GF-D8 (cell line): ENCODE data around the gene SDF2L1.
"Not testable (repeated sequence)": the region's sequence is repeated elsewhere in the genome, so short reads cannot be mapped to it uniquely, and the experiment has no call there.

ENCODE experiments used
- DNase-seq: peaks from one replicate; lab custom pipeline; 2025; lab: John Stamatoyannopoulos, UW

SDF2L1 gene

DNA sequence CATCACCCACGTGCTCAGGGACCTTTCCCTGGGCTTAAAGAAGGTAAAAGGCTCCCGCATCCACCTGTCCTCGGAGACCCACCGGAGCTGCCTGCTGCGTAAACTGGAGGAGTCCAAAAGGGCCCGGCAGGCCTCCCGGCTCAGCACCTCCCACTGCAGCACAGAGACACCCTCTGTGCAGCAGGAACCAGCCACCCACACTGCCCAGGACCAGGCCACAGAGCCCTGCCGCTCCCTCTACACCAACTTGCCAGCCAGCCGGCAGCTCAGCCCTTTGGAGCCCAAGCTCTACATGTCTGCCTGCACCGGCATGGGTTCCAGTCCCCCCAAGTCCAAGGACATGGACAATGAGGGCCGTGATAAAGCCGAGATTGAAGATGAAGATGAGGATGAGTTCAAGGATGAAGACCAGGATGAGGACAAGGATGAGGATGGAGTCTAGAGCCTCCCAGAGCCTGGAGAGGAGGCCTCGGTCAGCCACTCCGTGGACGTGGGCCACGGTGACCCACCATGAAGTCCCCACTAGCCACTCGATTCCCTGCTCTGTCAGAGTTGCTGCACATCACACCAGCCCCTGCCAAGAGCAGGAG, 5.4 kb upstream of the SDF2L1 start:
- DNase-seq: no peak

DNA sequence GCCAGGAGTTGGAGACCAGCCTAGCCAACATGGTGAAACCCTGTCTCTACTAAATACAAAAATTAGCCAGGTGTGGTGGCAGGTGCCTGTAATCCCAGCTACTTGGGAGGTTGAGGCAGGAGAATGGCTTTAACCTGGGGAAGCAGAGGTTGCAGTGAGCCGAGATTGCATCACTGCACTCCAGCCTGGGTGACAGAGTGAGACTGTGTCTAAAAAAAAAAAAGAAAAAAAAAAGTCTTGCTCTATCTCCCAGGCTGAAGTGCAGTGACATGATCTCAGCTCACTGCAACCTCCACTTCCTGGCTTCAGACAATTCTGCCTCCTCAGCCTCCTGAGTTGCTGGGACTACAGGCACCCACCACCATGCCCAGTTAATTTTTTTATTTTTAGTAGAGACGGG, 4.7 kb upstream of the SDF2L1 start:
- not testable (repeated sequence) for DNase-seq

DNA sequence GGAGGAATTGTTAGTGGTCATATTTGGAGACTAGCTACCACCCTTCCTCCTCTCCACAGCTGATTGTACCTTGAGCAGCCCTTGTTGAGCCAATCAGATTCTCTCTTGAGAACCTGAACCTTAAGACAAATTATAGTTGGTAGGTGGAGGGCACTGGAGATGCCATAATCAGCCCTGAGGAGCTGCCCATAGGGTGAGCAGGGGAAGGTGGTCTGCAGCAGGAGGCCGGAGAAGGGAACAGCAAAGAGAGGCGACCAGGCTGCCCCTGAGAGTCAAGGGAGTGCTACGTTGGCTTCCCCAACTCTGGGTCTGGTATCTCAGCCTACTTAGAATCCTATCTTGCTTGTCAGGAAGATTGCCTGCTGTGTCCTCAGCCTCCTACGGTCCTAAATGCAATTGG, 2.7 kb upstream of the SDF2L1 start:
- DNase-seq: no peak

DNA sequence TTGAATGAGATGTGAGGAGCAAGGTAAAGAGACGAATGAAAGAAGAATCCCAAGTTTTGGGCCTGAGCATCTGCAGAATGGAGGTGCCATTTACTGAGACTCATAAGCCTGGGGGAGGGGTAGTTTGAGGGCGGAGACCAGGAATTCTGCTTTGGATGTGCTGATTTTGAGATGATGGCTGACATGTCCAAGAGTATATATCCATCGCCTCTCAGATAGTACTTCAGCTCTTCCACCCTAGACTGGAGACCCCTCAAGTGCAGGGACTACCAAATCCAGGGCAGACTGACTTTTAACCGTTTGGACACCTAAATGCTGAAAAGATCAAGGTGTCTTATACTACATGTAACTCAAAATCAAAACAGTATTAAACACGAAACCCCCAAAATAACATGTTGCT, 1.3 kb upstream of the SDF2L1 start:
- no peak for DNase-seq

DNA sequence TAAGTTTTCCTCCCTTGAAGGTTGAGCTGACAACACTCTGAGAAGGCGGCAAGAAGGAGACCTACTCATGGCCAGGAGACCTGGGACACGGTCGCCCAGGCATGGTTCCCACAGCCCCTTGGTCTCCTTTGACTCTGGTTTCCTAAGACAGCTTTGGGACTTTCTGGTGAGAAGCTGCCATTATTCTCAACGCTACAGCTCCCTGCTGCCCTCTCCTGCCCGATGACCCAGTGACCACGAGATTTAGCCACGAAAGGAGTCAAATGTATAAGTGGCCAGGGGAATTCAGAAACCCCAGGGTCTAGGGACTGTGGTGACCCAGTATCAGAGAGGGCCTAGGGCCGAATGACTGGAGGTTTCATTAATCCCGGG, 699 bp upstream of the SDF2L1 start:
- no peak for DNase-seq

DNA sequence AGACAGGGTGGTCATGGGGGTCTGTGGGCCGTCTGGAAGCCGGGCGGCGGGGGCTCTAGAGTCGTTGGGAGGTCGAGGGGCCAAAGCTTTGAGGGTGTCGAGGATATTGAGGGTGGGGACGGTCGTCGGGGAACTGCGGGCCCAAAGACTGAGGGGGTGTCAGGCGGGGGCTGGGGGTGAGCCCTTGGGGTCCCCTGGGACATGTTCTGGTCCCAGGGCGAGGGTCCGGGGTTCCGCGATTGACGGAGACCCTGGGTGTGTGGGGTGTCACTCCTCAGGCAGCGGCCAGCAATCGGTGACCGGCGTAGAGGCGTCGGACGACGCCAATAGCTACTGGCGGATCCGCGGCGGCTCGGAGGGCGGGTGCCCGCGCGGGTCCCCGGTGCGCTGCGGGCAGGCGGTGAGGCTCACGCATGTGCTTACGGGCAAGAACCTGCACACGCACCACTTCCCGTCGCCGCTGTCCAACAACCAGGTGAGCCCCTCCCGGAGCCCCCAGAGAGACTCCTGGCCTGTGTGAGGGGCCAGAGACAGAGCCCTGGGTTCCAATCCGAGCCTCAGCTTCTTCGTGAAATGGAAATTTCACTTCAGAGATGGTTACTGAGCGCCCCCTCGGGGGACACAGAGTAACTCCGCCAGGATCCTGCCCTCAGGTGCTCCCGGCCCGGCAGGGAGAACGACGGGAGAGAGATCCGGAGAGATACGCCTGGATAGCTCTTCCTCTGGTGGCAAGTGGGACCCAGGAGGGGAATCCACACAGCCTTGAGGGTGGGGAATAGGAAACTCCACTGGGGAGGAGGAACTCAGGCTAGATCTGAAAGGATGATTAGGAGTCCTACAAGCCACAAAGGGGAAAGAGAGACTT, 714 bp downstream of the SDF2L1 start:
- DNase-seq: no peak

DNA sequence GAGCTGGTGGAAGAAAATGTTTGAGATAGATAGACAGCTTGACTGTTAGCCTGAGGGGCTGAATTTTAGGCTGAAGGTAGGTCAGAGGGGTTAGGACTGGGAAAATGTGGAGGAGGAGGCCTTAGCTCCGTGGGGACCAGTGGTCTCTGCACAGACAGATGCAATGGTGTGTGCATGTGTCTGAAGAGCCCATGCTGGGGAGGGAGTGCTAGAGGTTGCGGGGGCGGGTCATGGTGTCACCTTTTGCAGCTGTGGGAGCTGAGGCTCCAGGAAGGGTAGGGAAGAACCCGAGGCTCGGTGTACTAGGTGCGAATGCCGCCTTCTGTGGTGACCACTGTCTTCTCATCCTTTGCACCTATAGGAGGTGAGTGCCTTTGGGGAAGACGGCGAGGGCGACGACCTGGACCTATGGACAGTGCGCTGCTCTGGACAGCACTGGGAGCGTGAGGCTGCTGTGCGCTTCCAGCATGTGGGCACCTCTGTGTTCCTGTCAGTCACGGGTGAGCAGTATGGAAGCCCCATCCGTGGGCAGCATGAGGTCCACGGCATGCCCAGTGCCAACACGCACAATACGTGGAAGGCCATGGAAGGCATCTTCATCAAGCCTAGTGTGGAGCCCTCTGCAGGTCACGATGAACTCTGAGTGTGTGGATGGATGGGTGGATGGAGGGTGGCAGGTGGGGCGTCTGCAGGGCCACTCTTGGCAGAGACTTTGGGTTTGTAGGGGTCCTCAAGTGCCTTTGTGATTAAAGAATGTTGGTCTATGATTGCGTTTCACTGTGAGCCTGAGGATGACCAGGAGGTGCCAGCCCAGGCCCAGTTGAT, 1.6 kb downstream of the SDF2L1 start:
- DNase-seq: no peak

DNA sequence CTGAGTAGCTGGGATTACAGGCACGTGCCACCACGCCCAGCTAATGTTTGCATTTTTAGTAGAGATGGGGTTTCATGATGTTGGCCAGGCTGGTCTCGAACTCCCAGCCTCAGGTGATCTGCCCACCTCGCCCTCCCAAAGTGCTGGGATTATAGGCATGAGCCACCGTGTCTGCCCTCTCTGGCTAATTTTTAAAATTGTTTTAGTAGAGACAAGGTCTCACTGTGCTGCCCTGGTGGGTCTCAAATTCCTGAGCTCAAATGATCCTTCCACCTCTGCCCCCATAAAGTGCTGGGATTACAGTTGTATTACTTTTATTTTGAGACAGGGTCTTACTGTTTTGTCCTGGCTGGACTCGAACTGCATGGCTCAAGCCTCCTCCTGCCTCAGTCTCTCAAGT, 3.4 kb downstream of the SDF2L1 start:
- not testable (repeated sequence) for DNase-seq

DNA sequence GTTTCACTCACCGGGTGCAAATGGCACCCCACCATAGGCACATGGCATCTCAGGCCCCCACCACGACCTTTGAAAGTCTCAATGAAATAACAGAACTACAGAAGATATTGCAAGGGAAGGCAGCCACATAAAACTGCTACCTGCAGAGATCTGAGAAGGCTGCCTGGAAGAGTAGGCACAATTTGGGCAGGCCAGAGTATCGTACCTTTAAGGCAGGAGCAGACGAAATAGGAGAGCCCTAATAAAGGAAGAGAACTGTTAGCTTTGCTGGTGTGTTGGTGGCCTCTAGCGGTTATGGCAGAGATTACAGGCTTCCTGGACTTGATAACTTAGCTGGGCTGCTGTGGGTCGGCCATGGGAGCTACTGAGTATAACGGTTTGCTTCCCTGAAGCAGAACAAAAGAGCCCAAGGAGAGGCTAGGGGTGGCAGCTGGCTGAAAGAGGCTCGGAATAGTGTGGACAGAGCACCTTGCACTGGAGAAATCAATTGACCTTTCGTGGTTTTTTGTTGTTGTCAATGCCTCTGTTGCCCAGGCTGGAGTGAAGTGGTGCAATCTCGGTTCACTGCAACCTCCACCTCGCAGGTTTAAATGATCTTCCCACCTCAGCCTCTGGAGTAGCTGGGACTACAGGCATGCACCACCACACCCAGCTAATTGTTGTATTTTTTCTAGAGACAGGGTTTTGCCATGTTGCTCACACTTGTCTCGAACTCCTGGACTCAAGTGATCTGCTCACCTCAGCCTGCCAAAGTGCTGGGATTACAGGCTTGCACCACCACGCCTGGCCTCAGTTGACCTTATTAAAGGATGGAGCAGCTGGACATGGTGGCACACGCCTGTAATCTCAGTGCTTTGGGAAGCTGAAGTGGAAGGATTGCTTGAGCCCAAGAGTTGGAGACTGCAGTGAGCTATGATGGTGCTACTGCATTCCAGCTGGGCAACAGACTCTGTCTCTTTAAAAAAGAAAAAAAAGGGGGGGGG, 4.8 kb downstream of the SDF2L1 start:
- peak; percentile 49 for DNase-seq

DNA sequence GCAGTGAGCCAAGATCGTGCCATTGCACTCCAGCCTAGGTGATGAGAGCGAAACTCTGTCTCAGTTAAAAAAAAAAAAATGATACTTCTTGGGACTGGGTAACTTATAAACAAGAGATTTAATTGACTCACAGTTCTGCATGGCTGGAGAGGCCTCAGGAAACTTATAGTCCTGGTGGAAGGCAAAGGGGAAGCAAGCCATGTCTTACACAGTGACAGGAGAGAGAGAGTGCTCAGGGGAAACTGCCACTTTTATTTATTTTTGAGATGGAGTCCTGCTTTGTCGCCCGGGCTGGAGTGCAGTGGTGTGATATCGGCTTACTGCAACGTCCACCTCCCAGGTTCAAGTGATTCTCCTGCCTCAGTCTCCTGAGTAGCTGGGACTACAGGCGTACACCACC, 8.2 kb downstream of the SDF2L1 start:
- no peak for DNase-seq

DNA sequence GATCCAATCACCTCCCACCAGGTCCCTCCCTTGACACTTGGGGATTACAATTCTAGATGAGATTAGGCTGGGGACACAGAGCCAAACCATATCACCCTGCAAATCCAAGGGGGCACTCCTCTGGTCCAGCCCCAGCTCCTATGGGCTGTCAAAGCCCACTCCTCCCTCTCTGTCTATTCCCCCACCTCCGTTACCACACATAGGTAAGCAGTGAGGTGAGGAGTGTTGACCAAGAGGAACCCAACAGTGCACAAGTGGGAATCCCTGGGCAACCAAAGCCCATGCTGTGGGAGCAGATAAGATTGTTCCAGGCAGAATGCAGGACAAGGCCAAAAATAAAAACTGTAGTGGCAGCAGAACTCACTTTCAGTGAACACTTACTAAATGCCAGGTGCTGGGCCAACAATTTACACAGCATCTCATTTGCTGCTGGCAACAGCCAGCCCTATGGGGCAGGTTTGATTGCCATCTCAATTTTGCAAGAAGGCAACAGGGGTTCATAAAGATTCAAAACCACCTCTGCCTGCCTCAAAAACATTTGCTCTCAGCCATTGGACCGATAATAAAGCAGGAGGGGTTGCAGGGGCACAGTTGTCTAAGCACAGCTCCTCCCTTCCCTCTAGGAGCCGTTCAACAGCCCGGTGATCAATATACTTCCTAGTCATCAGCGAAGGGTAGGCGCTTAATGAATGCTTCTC, 8.9 kb downstream of the SDF2L1 start:
- DNase-seq: no peak

DNA sequence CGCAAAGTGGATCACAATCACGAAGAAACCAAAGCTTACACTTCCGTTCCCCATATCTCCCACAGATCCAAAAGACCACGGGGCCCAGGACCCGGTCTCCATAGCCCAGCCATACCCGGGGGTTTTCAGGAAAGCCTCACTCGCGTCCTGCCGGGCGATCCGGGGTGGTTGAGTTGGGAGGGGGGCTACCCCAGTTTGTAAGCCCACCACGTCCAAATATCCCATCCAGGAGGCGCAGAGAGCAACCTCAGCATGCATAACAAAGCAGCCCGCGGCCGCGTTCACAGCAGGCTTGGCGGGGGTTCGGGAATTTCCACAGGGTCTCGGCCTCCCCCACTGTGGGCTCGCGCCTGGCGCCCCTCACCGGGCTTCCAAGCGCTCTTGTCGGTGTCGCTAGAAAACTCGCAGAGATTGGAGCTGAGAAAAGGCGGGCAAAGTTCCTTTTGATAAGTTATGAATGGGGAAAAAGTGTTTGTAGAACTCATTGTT, 9.5 kb downstream of the SDF2L1 start:
- no peak for DNase-seq

DNA sequence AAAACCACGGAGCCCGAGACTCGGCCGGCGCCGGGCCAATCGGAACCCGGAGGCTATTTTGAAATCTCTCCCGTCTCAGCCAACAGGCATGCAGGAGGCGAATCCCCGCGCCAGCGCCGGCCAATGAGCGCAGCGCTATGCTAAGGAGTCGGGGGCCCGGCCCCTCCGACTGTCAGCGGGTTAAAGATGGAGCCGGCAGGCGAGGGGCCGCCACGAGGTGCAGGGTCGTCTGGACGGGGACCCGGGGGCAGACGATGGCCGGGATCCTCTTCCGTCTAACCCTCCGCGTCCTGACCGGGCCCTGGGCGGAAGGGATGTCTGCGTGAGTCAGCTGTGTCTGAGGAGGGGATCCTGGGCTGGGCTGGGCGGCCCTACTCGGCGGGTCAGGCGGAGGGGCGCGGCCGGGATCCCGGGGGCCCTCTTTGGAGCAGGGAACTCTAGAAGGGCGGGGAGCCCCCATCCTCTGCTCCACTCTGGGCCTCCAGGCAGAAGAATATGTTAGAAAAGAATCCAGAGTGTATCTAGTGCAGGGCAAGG, 10.0 kb downstream of the SDF2L1 start:
- peak; percentile 52 for DNase-seq

DNA sequence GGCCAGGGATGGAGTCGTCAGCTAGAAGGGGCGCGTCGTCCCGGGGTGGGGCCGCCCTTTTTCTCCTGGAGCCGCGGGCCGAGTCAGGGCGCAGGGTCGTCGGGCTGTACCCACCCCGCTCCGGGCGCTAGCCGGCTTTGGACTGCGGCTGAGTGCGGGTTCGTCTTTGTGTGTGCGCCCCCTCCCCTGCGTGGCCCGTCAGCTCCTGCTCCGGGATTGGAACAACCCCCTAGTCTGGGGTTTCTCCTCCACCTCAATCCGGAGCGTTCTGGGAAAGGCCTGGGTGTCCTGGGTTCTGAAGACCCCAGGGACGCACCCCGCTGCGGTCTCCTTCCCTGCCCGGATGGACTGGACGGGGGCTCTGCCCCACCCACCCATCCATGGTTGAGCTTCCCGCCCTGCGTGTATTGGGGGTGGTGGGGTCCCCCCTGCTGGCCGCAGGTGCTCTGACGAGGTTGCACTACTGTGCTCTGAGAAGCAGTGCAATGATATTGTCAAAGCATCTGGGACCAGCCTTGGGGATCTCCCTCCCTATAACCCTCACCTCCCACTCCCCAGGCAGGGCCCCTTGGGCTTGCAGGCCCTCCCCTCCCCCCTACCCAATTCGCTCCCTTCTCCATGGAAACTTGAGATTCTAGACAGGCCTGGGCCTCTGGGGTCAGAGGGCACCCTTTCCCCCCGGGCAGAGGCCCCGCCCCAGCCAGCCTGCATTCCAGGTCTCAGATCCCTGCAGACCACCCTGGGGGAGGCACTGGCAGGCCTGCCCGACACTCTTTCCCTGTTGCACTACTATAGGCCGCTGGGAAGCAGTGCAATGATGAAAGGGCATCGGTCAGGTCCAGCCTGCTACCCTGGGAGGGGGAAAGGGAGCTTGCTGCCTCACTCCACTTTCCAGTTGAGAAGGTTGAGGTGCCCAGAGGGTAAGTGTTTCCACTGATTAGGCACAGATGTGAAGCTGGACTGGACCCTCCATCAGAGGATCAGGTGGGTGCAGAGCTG, 10.7 kb downstream of the SDF2L1 start:
- DNase-seq: no peak

DNA sequence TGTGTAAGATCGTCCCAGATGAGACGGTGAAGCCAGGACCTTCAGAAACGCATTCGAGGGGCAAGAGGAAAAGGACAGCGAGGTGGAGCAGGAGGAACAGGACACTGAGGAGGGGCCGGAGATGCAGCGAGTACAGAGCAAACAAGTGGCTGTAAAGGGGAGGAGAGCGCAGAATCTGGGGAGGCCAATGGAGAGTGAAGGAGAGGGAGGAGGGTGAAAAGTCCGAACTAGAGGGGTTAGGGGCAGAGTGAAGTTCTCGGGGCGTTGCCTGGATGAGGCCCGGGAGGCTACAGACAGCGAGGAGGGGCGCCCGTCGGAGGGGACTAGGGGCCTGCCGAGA, 14.9 kb downstream of the SDF2L1 start:
- no peak for DNase-seq

DNA sequence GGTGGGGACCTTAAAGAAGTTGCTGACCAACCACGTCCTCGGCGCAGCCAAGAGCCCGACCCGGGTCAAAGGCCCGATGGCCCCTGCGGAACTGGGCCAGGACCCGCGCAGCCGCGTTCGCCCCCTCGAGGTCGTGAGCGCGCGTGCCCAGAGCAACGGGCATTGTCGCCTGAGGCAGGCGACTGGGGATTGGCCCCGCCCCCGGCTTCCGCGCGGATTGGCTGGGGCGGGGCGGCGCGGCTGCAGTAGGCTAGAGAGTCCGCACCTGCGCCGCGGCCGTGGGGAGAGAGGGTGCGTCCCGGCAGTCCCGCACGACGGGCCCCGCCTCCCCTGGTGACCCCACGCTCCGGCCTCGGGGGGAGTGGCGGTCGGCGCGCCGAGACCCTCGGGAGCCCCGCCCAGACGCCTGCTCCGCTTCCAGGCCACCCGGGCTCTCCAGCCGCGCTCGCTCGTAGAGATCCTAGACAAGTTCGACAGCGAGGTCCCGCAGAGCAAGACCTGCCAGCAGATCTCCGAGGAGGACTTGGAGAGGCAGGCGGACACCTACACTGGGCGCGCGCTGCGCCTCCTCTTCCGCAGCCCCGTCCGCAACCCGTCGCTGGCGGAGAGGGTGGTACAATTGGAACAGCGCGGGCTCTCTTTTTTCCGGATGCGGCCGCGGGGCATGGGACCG, 15.4 kb downstream of the SDF2L1 start:
- DNase-seq: peak; percentile 61

DNA sequence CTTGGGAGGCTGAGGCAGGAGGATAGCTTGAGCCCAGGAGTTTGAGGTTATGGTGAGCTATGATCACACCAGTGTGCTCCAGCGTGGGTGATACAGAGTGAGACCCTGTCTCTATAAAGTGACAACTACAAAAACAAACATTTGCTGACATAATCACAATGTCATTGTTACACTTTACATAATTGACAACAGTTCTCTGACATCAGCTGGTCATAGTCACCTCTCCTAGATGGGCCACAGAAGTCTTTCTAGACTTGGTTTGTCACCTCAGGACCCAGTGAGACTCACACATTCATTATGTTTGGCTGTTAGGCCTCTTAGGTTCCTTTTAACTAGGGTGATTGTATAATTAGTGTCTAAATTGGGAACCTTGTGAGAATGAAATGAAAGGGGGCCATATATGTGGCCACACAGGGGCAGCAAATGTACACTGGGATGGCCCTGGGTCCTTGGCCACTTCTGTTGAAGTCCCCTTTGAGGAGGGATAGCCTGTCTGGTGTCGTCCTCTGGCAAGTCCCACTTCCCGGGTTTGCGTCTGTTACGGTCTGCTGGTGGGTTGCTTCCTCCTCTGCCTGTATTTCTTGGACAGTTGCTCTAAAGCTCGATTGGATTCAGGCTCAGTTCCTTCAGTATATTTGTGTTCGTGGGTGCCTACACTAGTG, 17.9 kb downstream of the SDF2L1 start:
- no peak for DNase-seq

DNA sequence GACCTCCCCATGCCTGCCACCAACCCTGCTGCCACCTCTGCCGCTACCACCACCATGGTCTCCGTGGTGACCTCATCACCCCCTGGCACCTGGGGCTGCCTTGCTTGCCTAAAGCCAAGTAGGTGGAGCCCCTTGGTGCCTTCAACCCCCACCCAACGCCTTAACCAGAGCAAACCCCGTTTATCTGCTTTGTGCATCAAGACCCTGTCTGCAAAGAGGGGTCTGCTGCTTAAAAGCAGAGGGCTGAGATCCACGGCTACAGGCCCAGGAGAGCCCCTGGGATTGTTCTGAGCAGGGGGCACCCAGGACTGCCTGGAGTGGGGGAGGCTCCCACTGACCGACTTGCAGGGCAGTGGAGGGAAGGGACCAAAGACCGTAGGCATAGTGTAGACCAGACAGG, 18.8 kb downstream of the SDF2L1 start:
- DNase-seq: no peak
